ENCODE results near the gene PLEKHD1.

GRCh38 chr14:69487226-69487625 is 2.7 kb downstream of the PLEKHD1 start:
- TF ChIP-seq, protein P1, sequence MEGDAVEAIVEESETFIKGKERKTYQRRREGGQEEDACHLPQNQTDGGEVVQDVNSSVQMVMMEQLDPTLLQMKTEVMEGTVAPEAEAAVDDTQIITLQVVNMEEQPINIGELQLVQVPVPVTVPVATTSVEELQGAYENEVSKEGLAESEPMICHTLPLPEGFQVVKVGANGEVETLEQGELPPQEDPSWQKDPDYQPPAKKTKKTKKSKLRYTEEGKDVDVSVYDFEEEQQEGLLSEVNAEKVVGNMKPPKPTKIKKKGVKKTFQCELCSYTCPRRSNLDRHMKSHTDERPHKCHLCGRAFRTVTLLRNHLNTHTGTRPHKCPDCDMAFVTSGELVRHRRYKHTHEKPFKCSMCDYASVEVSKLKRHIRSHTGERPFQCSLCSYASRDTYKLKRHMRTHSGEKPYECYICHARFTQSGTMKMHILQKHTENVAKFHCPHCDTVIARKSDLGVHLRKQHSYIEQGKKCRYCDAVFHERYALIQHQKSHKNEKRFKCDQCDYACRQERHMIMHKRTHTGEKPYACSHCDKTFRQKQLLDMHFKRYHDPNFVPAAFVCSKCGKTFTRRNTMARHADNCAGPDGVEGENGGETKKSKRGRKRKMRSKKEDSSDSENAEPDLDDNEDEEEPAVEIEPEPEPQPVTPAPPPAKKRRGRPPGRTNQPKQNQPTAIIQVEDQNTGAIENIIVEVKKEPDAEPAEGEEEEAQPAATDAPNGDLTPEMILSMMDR (IDR thresholded peaks at IDR 0.05; ENCODE audit: insufficient read depth, low read depth, low read length): no peak
- no peak for TF ChIP-seq EZH2 (IDR thresholded peaks at IDR 0.05; ENCODE audit: insufficient read depth, low read length)
